OCI-LY7 (cell line): ENCODE results near the gene ZBTB48. TPM values are rescaled to one million over a fixed set of nuclear protein-coding genes. Genes with fewer than 3 reads are reported as not detected.

ENCODE experiments used
- BruUV-seq: library from RNA; stranded (reverse); fragments of 400-500 nt; replicated peaks from 2 replicates; lab custom pipeline; 2021; lab: Mats Ljungman, UMichigan
- CTCF ChIA-PET: fragments of 300-600 bp; sonication (Branson Sonifier 250); formaldehyde crosslinking; loops from one replicate; lab custom pipeline; 2022; ENCODE audit warnings: antibody characterized with exemption; ENCODE audit not compliant: unreplicated experiment; lab: Charles Lee
- POLR2A ChIA-PET: fragments of 300-600 bp; sonication (Branson Sonifier 250); formaldehyde crosslinking; loops from one replicate; lab custom pipeline; 2022; ENCODE audit warnings: antibody characterized with exemption; lab: Charles Lee
- DNase-seq: peaks from one replicate; pipeline ENCODE4 v3.0.0-alpha.2; 2015; ENCODE audit warnings: low spot score
- H2AFZ ChIP-seq: fragments of 200-600 bp; sonication (generic), shearing (Covaris generic); 2 replicates; pipeline ENCODE4 v1.6.1; 2014; ENCODE audit warnings: mild to moderate bottlenecking, antibody characterized with exemption, low read length, moderate library complexity
- H3K27ac ChIP-seq: fragments of 200-600 bp; sonication (generic); 2 replicates; pipeline ENCODE4 v1.5.1; 2014; ENCODE audit warnings: mixed run types, low read depth, mild to moderate bottlenecking, moderate library complexity, low read length, inconsistent platforms; ENCODE audit not compliant: poor library complexity, severe bottlenecking
- H3K36me3 ChIP-seq: fragments of 200-600 bp; sonication (generic); 2 replicates; pipeline ENCODE4 v1.6.1; 2014; ENCODE audit warnings: mild to moderate bottlenecking, antibody characterized with exemption, low read length, moderate library complexity, mixed read lengths; ENCODE audit not compliant: insufficient read depth
- H3K4me1 ChIP-seq: fragments of 200-600 bp; sonication (generic); 2 replicates; pipeline ENCODE4 v1.5.1; 2014; ENCODE audit warnings: mild to moderate bottlenecking, low read length; ENCODE audit not compliant: insufficient read depth, poor library complexity, severe bottlenecking
- H3K4me2 ChIP-seq: fragments of 200-600 bp; sonication (generic); 2 replicates; pipeline ENCODE4 v1.6.1; 2014; ENCODE audit warnings: mild to moderate bottlenecking, low read length
- H3K4me3 ChIP-seq: fragments of 200-600 bp; sonication (generic); 2 replicates; pipeline ENCODE4 v1.5.1; 2014; ENCODE audit warnings: mild to moderate bottlenecking, low read depth, low read length; ENCODE audit not compliant: poor library complexity, severe bottlenecking
- H3K79me2 ChIP-seq: fragments of 200-600 bp; sonication (generic); 2 replicates; pipeline ENCODE4 v1.6.1; 2016; ENCODE audit warnings: low read depth, mild to moderate bottlenecking, low read length, moderate library complexity, mixed read lengths; ENCODE audit not compliant: insufficient read depth
- H3K9me2 ChIP-seq: fragments of 200-600 bp; sonication (generic); 2 replicates; pipeline ENCODE4 v1.6.1; 2016; ENCODE audit warnings: mild to moderate bottlenecking, low read length, mixed read lengths; ENCODE audit not compliant: insufficient read depth
- H3K9me3 ChIP-seq: fragments of 200-600 bp; sonication (generic); 2 replicates; pipeline ENCODE4 v1.6.1; 2014; ENCODE audit warnings: mild to moderate bottlenecking, mixed run types, low read length, mixed read lengths
- H4K20me1 ChIP-seq: fragments of 200-600 bp; sonication (generic); 2 replicates; pipeline ENCODE4 v1.6.1; 2014; ENCODE audit warnings: mild to moderate bottlenecking, antibody characterized with exemption, low read length, moderate library complexity, mixed read lengths; ENCODE audit not compliant: insufficient read depth
- CTCF ChIP-seq: fragments of 200-600 bp; sonication (generic); conservative IDR thresholded peaks from 2 replicates; pipeline ENCODE4 v1.5.1; 2014; ENCODE audit warnings: mild to moderate bottlenecking, antibody characterized with exemption, low read length, moderate library complexity, mixed read lengths
- EZH2phosphoT487 ChIP-seq: fragments of 200-600 bp; sonication (generic); IDR thresholded peaks from 2 replicates; pipeline ENCODE4 v1.6.1; 2018; ENCODE audit warnings: low read depth, borderline replicate concordance, mild to moderate bottlenecking, mixed run types, antibody characterized with exemption, low read length, moderate library complexity, mixed read lengths
- intact Hi-C: fragments of 100-400 bp; cut with micrococcal nuclease; formaldehyde crosslinking; loops from one replicate; pipeline ENCODE4 v1.10.0; 2022; ENCODE audit not compliant: unreplicated experiment
- total RNA-seq, 2 experiments: library from RNA; depleted of rRNA in 1 of 2; stranded (reverse); fragments of >200 nt in 1 of 2; shearing (Covaris generic) in 1 of 2; gene quantifications; 2 replicates each; pipeline ENCODE4 v1.2.3, GENCODE V29; 2014 to 2022

Gene ZBTB48
- total RNA-seq, 2 experiments from 2014 or later: 41.9 to 51.3 TPM

DNA sequence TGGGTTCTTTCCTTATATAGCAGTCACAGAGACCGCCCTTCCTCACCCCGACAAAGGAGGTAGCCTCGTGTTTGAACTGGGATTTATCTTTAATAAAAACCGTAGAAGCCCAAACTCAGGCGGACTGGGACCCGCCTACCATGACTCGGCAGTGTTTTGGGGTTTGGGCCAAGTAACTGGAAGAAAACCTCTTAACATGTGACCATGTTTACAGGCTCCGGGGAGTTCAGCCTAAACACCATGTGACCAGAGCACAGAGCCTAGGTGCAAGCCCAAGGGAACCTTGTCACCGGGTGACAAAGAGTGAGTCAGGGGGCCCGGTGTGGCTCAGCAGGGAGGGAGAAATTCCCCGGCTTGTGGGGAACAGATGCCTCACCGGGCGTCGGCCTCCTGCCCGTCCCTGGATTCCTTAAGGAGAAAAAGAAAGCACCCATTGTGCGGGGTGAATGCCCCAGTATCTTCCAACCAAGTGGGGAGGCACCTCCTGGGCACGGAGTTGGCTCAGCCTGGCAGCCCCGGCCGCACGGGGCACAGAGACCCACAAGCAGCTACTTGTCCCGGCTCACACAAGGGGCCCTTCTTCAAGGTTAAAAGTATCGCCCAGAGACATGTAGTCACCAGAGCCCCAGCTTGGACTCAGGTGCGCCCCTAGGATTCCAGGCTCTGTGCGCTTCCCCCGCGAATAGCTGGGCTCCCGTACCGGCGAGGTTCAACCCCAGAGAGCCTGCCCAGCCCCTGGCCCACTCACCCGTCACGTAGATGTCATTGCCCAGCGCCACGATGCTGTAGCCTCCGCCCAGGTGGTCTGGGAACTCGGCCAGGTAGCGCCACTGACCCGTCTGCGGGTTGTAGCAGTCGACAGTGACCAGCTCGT is 21.5 kb downstream of the ZBTB48 start:
- H3K9me2 ChIP-seq: no peaks in the 10 kb centered on the region
- DNase-seq: peak; percentile 55
- ChIA-PET CTCF (interaction anchor here (1.0 to 1.5 kb wide), 3 partner anchors 14 to 178 kb away, joined by 3 to 4 read pairs (median 4); no protein-coding TSS in a partner anchor), POLR2A (interaction anchor here (0.6 to 1.3 kb wide), 2 partner anchors 24 to 47 kb away, joined by 3 to 4 read pairs; no protein-coding TSS in a partner anchor)
- H3K79me2 ChIP-seq: no peaks in the 10 kb centered on the region
- H3K36me3 ChIP-seq: peaks cover 16% of the 10 kb centered on the region; the same call in 1 of the 2 replicates
- peak overlapping the region; percentile 82 for H3K4me2 ChIP-seq
- H3K9me3 ChIP-seq: no peaks in the 10 kb centered on the region
- TF ChIP-seq EZH2phosphoT487 (no peak), CTCF (peak; percentile 43; the same call in 1 of the 2 replicates)
- no peaks in the 10 kb centered on the region for H4K20me1 ChIP-seq
- peak overlapping the region; percentile 71 for H3K4me3 ChIP-seq
- intact Hi-C loops: no loop called here
- BruUV-seq: no TSS peak
- no peak overlapping the region for H3K27ac ChIP-seq
- H2AFZ ChIP-seq: peak overlapping the region; percentile 59; the same call in 1 of the 2 replicates
- peaks cover 35% of the 10 kb centered on the region for H3K4me1 ChIP-seq

DNA sequence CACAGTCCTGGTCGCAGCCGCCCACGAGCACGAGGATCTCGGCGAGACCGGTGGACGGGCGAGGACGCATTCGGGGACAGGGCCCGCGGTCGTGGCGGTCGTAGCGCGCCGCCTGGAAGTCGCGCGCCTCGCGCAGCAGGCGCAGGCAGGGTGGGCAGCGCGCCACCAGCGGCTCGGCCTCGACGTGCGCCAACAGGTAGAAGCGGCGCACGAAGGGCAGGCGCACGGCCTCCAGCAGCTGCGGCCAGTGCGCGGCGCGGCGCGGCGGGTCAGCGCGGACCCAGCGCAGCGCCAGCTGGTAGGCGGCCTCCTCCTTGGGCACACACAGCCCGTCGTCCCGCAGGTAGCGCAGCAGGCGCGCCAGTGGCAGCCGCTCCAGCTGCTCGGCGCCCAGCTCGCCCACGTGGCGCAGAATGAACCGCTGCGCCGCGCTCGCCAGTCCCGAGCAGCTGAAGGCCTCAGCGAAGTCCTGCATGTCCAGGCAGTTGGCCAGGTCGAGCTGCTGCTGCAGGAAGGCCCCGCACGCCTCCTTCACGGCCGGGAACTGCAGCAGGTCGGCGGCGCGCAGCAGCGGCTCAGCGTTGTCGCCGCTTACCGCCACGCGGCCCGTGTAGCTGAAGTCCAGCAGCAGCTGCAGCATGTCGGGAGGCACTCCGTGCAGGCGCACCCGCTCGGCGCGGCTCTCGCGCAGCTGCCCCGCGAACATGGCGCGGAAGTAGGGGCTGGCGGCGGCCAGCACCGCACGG is 22.3 kb downstream of the ZBTB48 start:
- DNase-seq: no peak
- Histone ChIP-seq H4K20me1 (no peaks in the 10 kb centered on the region), H3K4me1 (peaks cover 35% of the 10 kb centered on the region), H3K27ac (no peak overlapping the region), H3K9me3 (no peaks in the 10 kb centered on the region), H3K4me3 (peak overlapping the region; percentile 71), H3K9me2 (no peaks in the 10 kb centered on the region), H3K36me3 (peaks cover 13% of the 10 kb centered on the region; the same call in 1 of the 2 replicates), H3K4me2 (peak overlapping the region; percentile 82), H3K79me2 (no peaks in the 10 kb centered on the region), H2AFZ (peak overlapping the region; percentile 59)
- TF ChIP-seq CTCF (no peak), EZH2phosphoT487 (no peak)
- intact Hi-C loops: loop anchor here (2.0 kb wide), 1 partner anchor 47 kb away; the partner anchor contains the start of genes NOL9 and TAS1R1
- POLR2A ChIA-PET: interaction anchor here (1.3 kb wide), 1 partner anchor 24 kb away, joined by 3 read pairs; no protein-coding TSS in a partner anchor
- no TSS peak for BruUV-seq
- CTCF ChIA-PET: interaction anchor here (1.1 kb wide), 1 partner anchor 179 kb away, joined by 3 read pairs; no protein-coding TSS in a partner anchor
